HG02840 (cell line): Measurements from ENCODE around the gene MUC20.

Source experiments
- ATAC-seq: cut with Tn5 transposase; IDR thresholded peaks from one replicate; pipeline ENCODE4 v1.9.1; 2021; ENCODE audit warnings: mild to moderate bottlenecking, moderate library complexity, moderate number of reproducible peaks; ENCODE audit not compliant: unreplicated experiment, low FRiP score

Gene MUC20

DNA sequence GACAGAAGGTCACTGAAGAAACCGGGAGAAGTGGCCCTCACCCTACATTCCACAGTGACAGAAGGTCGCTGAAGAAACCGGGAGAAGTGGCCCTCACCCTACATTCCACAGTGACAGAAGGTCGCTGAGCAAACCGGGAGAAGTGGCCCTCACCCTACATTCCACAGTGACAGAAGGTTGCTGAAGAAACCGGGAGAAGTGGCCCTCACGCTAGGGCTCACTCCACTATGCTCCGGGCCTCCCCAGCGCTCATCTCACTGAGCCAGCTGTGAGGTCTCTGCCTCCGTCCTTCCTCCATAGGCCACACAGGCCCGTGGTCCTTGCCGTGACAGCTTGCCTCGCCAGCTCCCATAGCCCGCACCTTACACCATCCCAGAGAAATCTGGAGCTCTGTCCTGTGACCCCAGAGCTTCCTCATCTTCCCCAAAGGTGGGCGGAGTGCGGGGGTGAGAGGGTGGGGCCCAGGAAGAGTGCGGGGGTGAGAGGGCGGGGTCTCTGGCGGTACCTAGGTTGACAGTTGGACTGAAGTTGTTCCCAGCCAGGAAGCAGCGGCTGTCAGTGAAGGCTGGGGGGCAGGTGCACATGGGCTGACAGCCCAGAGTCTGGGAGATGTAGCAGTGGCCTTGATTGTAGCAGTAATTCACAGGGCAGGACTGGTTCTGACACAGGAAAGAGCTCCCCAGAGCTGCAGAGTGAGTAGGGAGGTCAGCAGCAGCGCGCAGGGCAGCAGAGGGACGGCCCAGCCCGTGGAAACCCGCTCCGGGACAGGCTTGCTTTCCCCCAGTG is 32.0 kb downstream of the MUC20 start:
- no peak for ATAC-seq

DNA sequence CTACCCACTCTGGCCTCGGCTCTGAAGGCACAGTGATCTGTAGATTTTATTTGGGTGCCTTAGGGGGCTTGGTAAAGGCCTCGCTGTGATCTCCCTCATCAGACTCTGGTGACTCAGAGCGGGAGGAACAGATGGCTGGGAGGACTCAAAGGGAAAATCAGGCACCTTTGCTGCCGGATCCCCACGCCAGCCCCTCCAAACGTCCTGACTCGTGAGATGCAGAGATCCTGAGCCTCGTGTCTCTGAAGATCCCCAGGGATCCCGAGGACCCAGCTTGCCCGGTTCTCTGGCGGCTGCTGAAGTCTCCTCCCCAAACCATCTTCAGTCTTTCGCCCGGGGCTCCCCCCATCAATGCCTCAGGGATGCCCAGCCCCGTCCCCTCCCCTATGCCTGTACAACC is 32.8 kb downstream of the MUC20 start:
- no peak for ATAC-seq

GRCh38 chr3:195754141-195754540 is 33.4 kb downstream of the MUC20 start:
- ATAC-seq, result no peak

DNA sequence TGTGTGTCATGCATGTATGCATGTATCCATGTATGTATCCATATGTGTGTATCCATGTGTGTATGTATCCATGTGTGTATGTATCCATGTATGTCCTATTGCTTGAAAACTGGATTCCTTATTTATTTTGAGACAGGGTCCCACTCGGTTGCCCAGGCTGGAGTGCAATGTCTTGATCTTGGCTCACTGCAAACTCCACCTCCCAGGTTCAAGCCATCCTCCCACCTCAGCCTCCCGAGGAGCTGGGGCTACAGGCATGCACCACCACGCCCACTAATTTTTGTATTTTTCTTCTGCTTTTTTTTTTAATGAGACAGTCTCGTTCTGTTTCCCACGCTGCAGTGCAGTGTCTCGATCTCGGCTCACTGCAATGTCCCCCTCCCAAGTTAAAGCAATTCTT is 34.1 kb downstream of the MUC20 start:
- ATAC-seq, result no peak

DNA sequence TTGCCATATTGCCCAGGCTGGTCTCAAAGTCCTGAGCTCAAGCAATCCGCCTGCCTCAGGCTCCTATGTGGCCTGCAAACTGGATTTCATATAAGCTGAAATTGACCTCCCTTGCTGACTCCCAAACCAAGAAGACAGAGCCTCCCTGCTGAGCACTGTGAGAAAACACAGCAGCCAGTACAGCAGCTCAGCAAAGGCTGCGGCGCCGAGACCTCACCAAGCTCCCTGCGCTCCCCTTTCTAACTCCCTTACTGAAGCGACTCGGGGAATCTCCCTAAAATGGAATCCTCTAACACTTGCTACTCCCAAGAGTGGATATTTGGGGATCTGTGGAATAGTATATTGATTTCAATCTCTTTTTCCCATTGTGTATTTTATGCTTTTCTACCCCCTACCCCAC is 34.6 kb downstream of the MUC20 start:
- ATAC-seq, result no peak

DNA sequence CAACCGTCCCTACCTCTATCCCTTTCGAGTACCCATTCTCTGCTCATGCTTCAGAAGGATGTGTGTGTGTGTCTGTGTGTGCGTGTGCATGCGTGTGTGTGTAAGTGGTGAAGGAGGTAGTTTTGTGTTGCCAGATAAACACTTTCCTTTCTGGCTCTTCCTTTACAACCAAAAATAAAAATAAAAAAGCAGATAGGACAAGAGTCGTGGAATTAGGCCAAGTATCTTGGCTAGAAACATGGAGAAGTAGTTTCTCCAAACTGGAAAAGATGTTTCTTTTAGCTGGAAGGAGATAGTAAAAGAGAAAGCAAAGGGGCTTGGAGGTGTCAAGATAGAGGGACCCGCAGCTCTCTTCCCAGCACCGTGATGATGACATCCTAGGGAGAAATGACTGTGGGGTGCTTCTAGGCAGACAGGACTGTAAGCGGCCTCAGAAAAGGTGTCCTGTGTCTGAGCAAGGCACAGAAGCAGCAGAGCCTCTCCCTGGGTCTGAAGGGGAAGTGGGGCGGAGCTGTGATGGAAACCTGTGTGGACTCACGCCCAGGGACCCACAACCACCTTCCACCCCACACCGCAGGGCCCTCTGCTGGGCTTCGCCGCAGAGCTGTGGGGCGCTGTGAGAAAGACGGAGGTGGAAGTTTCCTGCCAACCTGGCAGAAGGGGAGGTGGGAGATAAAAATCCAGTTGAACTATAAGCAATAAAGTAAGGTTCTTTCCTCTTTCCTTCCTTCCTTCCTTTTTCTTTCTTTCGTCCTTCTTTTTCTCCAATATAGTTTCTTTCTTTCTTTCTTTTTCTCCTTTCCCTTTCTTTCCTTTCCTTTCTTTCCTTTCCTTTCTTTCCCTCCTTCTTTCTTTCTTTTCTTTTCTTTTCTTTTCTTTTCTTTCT is 35.3 kb downstream of the MUC20 start:
- ATAC-seq, result no peak

DNA sequence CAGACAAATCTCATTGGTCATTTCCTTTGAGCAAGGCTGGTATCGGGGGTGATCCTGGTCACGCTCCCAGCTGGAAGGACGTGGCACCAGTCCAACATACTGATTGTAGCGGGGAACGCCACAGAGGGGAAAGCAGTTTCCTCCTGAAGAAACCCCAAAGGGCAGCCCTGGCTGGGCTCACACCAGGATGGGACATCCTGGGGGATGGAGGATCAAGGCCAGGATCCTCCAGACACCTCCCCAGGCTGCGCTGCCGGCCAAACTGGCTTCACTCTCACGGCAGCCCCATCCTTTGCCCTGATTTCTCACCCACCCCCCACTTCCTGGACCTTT is 36.6 kb downstream of the MUC20 start:
- ATAC-seq, result no peak

DNA sequence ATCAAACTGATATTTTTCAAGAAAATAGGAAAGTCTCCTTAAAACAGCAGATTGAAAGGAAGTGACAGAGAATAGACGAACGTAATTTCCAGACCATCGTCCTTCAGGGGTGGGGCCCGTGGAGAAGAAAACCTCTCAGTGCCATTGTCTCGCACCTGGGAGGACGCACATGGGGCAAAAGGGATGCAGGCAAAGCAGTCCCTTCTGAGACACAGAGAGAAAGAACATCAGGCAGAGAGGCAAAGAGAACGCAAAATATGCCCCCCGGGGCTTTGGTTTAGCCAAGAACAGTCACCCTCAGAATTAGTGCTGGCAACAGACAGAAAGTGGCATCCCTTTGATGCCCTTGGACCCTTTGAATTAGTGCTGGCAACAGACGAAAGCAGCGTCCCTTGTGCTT is 37.0 kb downstream of the MUC20 start:
- no peak for ATAC-seq

DNA sequence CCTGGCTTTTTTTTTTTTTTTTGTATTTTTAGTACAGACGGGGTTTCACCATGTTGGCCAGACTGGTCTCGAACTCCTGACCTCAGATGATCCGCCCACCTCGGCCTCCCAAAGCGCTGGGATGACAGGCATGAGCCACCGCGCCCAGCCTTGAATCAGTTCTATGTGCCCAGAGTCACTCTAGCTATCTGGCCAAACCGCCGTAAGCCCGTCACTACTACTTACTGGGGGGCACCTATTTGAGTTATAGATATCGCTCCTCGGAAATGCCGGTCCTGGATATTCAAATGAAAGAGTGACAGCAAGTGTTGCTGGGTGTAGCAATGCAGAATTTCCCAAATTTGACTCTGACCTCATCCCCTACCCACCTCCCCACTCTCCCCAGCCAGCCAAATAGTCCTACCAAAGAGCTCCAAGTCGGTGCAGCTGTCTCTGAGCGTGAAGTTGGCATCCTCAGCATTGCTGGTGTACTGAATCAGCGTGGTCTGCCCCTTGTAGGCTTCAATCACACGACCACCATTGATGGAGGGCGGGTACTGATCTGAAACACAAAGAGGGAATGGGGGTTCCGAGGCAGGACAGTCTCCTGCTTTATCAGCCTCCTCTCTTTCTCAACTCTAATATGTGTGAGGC is 38.1 kb downstream of the MUC20 start:
- ATAC-seq, result no peak

- ATAC-seq, result no peak
These were observed 39.8 kb downstream of the MUC20 start for GRCh38 chr3:195760345-195761122.

GRCh38 chr3:195761123-195761566 is 40.4 kb downstream of the MUC20 start:
- no peak for ATAC-seq

- ATAC-seq, result no peak
These were observed 40.9 kb downstream of the MUC20 start for GRCh38 chr3:195761567-195762248.

DNA sequence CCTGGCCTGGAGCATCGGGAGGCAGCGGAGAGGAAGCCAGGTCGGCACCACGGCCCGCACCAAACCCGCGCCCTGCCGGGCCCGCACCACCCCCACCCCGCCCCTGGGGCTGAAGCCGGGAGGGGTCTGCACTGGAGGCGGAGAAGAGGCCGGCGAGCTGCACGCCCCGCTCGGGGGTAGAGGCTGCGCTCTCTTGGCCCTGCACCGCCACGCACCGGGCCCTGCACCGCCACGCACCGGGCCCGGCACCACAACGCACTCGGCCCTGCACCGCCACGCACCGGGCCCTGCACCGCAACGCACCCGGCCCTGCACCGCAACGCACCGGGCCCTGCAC is 41.4 kb downstream of the MUC20 start:
- ATAC-seq, result no peak

DNA sequence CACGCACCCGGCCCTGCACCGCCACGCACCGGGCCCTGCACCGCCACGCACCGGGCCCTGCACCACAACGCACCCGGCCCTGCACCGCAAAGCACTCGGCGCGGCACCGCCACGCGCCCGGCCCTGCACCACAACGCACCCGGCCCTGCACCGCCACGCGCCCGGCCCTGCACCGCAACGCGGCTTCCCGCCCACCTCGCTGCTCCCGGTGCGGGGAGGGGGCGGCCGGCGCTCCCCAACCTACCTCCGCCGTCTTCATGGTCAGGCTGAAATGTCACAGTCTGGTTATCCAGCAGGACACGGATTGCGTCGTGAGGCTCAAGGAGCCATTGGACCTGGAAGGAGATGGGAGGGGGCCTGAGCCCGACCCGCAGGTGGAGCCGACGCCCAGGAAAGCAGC is 41.8 kb downstream of the MUC20 start:
- ATAC-seq, result no peak

- no peak for ATAC-seq
These were observed 42.5 kb downstream of the MUC20 start for GRCh38 chr3:195763076-195763830.

- no peak for ATAC-seq
These were observed 43.4 kb downstream of the MUC20 start for GRCh38 chr3:195763843-195764825.

DNA sequence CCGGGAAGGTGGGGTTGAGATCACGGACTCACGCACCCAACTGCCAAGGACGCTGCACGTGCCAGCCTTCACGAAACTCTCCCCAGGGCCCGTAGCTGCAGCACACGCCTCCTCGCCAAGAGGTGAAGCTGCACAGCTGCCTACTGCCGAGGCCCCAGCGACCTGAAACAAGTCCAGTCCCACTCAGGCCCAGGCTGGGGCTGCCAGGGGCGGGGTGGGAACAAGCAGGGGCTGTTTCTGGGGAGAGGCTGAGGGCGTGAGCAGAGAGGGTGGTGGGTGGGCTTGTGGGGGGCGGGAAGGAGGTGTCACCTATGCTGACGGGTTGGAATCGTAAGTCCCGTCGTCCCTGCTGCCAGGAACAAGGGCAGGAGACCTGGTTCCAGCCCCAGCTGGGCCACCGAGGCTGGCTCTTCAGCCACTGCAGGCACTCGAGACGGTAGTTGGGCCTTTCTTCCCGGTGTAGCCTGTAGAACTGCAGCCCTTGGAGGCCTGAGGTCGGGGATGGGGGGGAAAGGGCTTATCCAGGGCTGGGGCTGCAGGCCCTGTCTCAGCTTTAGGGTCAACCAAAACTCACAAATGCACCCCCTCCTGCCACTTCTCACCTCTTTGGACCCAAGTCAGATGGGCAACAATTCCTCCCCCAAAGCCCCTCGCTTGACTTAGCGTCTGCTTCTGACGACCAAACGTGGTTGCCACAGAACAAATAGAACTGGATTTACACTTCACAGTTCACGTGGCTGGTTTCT is 44.4 kb downstream of the MUC20 start:
- ATAC-seq, result no peak

DNA sequence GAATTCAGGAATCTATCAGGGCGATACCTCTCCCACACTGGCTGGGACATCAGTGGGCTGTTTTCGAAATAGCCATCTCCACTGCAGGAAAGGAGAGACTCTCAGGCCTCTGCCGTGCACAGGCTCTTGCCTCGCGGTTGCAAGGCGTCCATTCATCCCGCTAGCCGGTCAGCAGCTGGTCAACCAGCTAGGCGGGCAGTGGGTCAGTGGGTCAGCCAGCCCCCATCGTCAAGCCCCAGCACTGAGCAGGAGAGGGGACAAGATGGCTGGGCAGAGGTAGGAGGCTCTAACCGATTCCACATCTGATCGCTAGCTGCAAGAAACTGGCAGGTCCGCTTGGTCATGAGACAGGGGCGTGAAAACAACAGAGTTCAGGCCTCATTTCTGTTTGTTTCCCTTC is 45.9 kb downstream of the MUC20 start:
- no peak for ATAC-seq
